ES-I3 (cell line): ENCODE data around the gene GPATCH11.

ENCODE experiments used
- H3K36me3 ChIP-seq: 2 replicates; pipeline ENCODE4 v1.6.1; 2013; ENCODE audit warnings: mild to moderate bottlenecking, low read length, control low read depth, moderate library complexity; ENCODE audit not compliant: insufficient read depth
- H3K4me1 ChIP-seq: 2 replicates; pipeline ENCODE4 v1.6.1; 2013; ENCODE audit warnings: mild to moderate bottlenecking, control low read depth, low read length; ENCODE audit not compliant: insufficient read depth
- H3K9ac ChIP-seq: 2 replicates; pipeline ENCODE4 v1.6.1; 2013; ENCODE audit warnings: low read depth, mild to moderate bottlenecking, low read length, moderate library complexity
- H3K9me3 ChIP-seq: 2 replicates; pipeline ENCODE4 v1.6.1; 2013; ENCODE audit warnings: mild to moderate bottlenecking, low read length, moderate library complexity; ENCODE audit not compliant: control insufficient read depth, insufficient read depth

Gene GPATCH11

GRCh38 chr2:37083873-37084794 lies at the start of gene GPATCH11, which contains the start of gene HEATR5B:
GPATCH11 (plus strand) TSS chr2:37084518; CDS start chr2:37088382, 3,864 bp downstream.
HEATR5B (minus strand) TSS chr2:37084372; CDS start chr2:37083414, 958 bp downstream.
- Histone ChIP-seq H3K36me3 (peaks cover 2% of the 10 kb centered on the region), H3K4me1 (no peaks in the 10 kb centered on the region), H3K9ac (peak within 1 kb of the TSS; percentile 94), H3K9me3 (no peaks in the 10 kb centered on the region)

GRCh38 chr2:37037771-37038170 lies 46.5 kb upstream of the GPATCH11 start:
- Histone ChIP-seq H3K36me3 (no peaks in the 10 kb centered on the region; the same call in 1 of the 2 replicates), H3K4me1 (no peaks in the 10 kb centered on the region), H3K9me3 (no peaks in the 10 kb centered on the region), H3K9ac (no peak overlapping the region)

GRCh38 chr2:37039580-37039979 lies 44.7 kb upstream of the GPATCH11 start:
- Histone ChIP-seq H3K36me3 (no peaks in the 10 kb centered on the region; the same call in 1 of the 2 replicates), H3K4me1 (no peaks in the 10 kb centered on the region), H3K9ac (no peak overlapping the region), H3K9me3 (no peaks in the 10 kb centered on the region)

- H3K4me1 ChIP-seq = no peaks in the 10 kb centered on the region
- H3K9ac ChIP-seq = no peak overlapping the region
- H3K9me3 ChIP-seq = no peaks in the 10 kb centered on the region
- H3K36me3 ChIP-seq = peaks cover 2% of the 10 kb centered on the region; the same call in 1 of the 2 replicates
These were observed 31.6 kb upstream of the GPATCH11 start for GRCh38 chr2:37052600-37053332.

- no peak overlapping the region for H3K9ac ChIP-seq
- no peaks in the 10 kb centered on the region for H3K9me3 ChIP-seq
- H3K36me3 ChIP-seq = peaks cover 2% of the 10 kb centered on the region; the same call in 1 of the 2 replicates
- H3K4me1 ChIP-seq = no peaks in the 10 kb centered on the region
These were observed 24.5 kb upstream of the GPATCH11 start for GRCh38 chr2:37059841-37060240.

GRCh38 chr2:37060446-37060845 lies 23.9 kb upstream of the GPATCH11 start:
- no peaks in the 10 kb centered on the region for H3K4me1 ChIP-seq
- no peak overlapping the region for H3K9ac ChIP-seq
- H3K36me3 ChIP-seq = peaks cover 2% of the 10 kb centered on the region; the same call in 1 of the 2 replicates
- H3K9me3 ChIP-seq = no peaks in the 10 kb centered on the region

GRCh38 chr2:37061013-37061711 lies 23.2 kb upstream of the GPATCH11 start:
- no peaks in the 10 kb centered on the region for H3K4me1 ChIP-seq
- no peaks in the 10 kb centered on the region for H3K9me3 ChIP-seq
- no peak overlapping the region for H3K9ac ChIP-seq
- H3K36me3 ChIP-seq = peaks cover 2% of the 10 kb centered on the region; the same call in 1 of the 2 replicates

- H3K9me3 ChIP-seq = no peaks in the 10 kb centered on the region
- H3K36me3 ChIP-seq = peaks cover 3% of the 10 kb centered on the region; the same call in 1 of the 2 replicates
- no peaks in the 10 kb centered on the region for H3K4me1 ChIP-seq
- H3K9ac ChIP-seq = no peak overlapping the region
These were observed 22.5 kb upstream of the GPATCH11 start for GRCh38 chr2:37061776-37062175.

- Histone ChIP-seq H3K9me3 (no peaks in the 10 kb centered on the region), H3K9ac (no peak overlapping the region), H3K36me3 (peaks cover 3% of the 10 kb centered on the region), H3K4me1 (no peaks in the 10 kb centered on the region)
These were observed 15.6 kb upstream of the GPATCH11 start for GRCh38 chr2:37068686-37069085.

GRCh38 chr2:37070931-37071330 lies 13.4 kb upstream of the GPATCH11 start:
- H3K9ac ChIP-seq = no peak overlapping the region
- no peaks in the 10 kb centered on the region for H3K4me1 ChIP-seq
- peaks cover 3% of the 10 kb centered on the region for H3K36me3 ChIP-seq
- H3K9me3 ChIP-seq = no peaks in the 10 kb centered on the region

- no peaks in the 10 kb centered on the region for H3K9me3 ChIP-seq
- H3K4me1 ChIP-seq = no peaks in the 10 kb centered on the region
- H3K9ac ChIP-seq = no peak overlapping the region
- H3K36me3 ChIP-seq = peaks cover 2% of the 10 kb centered on the region
These were observed 4.1 kb upstream of the GPATCH11 start for GRCh38 chr2:37080266-37080665.

GRCh38 chr2:37080689-37081088 lies 3.6 kb upstream of the GPATCH11 start:
- Histone ChIP-seq H3K9ac (no peak overlapping the region), H3K9me3 (no peaks in the 10 kb centered on the region), H3K4me1 (no peaks in the 10 kb centered on the region), H3K36me3 (peaks cover 2% of the 10 kb centered on the region)

- Histone ChIP-seq H3K9me3 (no peaks in the 10 kb centered on the region), H3K36me3 (peaks cover 4% of the 10 kb centered on the region; the same call in 1 of the 2 replicates), H3K4me1 (no peaks in the 10 kb centered on the region), H3K9ac (peak overlapping the region; percentile 94; the same call in 1 of the 2 replicates)
These were observed 479 bp downstream of the GPATCH11 start for GRCh38 chr2:37084797-37085196.

- no peaks in the 10 kb centered on the region for H3K4me1 ChIP-seq
These were observed 1.4 kb downstream of the GPATCH11 start for GRCh38 chr2:37085731-37086147.

More at GRCh38 chr2:37085731-37086147, 1.4 kb downstream of the GPATCH11 start:
- Histone ChIP-seq H3K36me3 (peaks cover 4% of the 10 kb centered on the region; the same call in 1 of the 2 replicates), H3K9me3 (no peaks in the 10 kb centered on the region), H3K9ac (no peak overlapping the region)
